Pons (tissue), 1 donor: ENCODE data around the gene SKP1.
"Not testable (repeated sequence)": the region's sequence is repeated elsewhere in the genome, so short reads cannot be mapped to it uniquely, and the experiment has no call there.

Experiments
- DNase-seq: peaks from one replicate; pipeline ENCODE4 v3.0.0-alpha.2; 2016; ENCODE audit warnings: low spot score

SKP1 gene

DNA sequence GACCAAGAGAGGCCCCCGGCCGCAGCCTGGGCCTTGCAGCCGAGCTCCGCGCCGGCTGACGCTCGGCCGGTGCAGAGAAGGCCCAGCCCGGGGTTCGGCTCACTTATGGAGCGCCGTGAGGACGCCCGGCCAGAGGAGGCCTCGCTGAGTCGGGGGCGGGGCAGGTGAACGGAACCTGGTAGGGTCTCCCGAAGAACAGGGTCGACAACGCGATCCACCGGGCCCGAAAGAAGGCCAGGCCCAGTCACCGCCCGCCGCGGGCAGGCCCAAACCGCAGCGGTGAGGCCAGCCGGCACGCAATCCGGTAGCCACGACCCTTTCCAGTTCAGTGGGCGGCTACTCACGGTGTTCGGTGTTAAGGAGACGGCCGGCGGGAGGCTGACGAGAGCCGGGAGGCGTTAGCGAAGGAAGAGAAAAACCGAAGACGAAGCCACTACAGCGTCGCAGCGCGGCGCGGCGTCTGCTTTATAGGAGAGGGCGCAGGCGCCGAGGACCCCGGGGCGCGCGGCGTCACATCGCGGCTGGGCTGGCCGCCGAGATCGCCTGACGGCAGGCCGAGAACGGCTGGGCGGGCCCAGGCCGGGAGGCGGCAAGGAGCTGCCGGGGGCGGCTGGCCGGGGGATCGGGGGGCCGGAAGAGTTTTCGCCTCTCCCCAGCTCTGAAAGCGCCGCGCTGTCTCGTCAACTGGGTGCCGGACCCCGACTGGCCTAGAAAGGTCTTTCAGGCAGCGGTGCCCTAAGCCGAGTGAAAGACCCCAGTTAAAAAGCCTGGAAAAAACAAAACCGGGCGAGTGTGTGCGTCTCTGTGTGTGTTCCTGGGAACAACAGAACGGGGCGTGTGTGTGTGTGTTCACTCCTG, at the start of gene SKP1:
TSS of gene SKP1 (minus strand) at position 440 of the 858 bp plus-strand sequence. CDS start 2,928 bp downstream, outside the sequence.
- peak; percentile 75 for DNase-seq

DNA sequence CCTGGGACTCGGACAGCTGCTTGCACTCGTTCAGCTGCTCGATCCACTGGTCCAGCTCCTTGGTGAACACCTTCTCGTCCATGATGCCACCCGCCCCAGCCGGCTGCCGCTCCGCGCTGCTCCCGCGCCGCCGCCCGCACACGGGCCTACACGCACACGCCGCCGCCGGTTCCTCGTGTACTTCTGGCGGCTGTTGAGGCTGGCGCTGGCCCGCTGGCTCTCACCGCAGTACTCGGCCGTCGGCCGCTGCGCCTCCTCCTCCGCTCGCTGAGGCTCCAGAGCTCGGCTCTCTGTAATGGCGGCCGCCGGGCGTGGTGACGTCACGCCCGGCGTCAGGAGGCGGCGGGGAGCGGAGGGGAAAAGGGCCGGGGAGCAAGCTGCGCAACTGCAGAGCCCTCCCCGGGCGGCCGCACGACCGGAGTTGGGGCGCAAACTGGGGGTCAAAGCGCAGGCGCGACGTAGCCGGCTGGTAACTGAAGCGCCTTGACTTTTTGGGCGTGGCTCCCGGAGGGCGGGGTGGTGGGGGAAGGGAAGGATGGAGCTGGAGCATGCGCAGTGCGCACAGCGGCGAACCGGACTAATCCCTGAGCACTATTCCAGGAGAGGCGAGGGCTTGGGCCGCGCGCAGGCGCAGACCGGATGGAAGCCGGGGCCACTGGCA, 49.2 kb upstream of the SKP1 start, which contains the start of gene PPP2CA:
TSS of gene PPP2CA (minus strand) at position 294 of the 661 bp plus-strand sequence. CDS start at position 82, 212 bp downstream.
- DNase-seq: peak; percentile 99

DNA sequence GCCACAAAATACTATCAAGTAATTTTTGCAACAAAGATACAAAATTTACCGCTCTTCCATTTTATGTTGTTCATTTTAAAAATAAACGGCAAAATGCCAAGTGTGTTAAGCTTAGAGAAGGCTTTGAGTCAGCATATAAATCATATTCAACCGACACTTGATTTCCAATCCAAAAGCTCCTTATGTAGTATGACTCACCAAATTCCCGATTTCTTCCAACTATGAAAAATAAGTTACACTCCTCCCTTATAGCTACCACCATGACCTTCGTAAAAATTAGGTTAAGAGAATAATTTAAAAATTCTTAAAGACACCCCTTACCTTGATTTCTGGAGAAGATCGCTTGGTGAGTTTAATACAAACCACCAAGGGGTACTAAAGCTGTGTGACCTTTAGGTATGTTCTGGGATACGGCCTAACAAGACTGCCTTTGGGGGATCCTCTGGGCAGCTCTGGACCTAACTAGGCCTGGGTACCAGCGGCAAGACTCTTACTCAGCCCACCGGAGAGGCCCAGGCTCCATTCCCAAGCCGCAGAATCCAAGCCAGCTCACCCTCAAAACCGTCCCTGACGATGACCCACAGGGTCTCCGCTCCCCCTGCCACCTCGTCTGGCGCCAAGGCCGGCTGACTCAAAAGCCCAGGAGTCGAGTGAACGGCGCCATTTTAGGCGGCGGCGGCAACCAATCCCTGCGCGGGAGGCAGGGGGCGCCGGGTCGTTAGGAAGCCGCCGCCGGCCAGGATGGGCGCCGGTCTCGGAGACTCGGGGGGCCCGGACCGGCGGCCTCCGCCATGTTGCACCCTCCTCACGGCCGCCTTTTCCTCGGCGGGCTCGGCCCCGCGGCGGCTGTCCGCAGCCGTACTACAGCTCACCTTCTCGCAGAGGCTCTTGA, 48.4 kb upstream of the SKP1 start:
- DNase-seq: peak; percentile 55

DNA sequence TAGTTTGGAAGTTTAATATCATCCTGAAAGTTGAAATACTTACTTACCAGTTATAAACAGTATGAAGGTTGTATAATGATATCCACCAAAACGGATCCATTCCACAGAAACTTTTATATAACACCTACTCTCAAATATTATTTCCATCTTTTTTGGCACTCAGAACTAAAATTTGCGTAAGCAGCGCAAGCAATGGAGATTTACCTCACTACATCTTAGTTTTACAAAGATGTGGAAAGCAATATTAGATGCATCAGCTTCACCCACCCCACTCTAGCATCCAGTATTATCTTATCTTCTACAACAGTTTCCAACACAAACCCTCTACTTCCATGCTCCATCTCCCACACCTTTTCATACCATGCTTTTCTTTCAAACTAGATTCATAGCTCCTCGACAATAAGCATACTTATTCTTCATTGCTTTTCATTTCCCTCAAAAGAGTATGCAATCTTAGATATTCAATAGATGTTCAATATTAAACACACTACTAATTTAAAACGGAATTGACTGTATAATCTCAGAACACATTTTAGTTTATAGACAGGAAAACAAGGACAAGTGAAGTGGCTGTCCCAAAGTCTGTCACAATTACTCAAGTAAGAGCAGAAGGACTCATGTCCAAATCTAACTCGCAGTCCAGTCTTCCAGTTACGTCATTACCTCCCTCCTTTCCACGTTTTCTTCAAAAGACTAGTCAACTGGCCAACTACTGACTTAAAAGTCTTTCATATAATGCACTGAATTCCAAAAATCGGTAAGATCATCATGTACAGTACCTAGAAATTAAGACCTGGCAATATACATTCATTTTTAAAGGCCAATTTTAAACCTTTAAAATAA, 46.9 kb upstream of the SKP1 start:
- DNase-seq: peak; percentile 37

DNA sequence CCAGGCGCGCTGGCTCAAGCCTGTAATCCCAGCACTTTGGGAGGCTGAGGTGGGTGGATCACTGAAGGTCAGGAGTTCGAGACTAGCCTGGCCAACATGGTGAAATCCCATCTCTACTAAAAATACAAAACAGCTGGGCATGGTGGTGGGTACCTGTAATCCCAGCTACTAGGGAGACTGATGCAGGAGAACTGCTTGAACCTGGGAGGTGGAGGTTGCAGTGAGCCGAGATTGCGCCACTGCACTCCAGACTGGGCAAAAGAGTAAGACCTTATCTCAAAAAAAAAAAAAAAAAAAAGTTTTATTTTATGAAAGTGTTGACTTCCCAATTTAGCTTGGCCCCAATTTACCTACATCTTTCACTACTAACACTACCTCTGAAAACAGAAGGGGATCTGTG, 44.9 kb upstream of the SKP1 start:
- DNase-seq: not testable (repeated sequence)

DNA sequence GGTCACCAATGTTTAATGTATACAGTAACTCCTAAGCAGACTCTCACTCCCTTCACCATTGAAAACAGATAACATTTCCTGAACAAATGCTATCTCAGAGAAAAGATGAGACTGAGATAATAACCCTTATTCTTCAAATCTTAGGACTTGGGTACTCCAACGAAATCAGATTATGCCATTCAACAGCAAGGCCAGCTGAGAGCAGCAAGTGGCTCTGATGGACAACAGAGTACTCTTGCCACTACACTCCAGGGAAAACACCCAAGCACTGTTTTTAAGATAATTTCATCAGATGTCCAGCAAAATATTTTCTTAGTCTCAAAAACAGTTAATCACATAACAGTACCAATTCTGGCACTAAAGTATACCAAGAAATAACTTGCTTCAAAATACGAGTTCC, 39.0 kb upstream of the SKP1 start:
- DNase-seq: no peak

DNA sequence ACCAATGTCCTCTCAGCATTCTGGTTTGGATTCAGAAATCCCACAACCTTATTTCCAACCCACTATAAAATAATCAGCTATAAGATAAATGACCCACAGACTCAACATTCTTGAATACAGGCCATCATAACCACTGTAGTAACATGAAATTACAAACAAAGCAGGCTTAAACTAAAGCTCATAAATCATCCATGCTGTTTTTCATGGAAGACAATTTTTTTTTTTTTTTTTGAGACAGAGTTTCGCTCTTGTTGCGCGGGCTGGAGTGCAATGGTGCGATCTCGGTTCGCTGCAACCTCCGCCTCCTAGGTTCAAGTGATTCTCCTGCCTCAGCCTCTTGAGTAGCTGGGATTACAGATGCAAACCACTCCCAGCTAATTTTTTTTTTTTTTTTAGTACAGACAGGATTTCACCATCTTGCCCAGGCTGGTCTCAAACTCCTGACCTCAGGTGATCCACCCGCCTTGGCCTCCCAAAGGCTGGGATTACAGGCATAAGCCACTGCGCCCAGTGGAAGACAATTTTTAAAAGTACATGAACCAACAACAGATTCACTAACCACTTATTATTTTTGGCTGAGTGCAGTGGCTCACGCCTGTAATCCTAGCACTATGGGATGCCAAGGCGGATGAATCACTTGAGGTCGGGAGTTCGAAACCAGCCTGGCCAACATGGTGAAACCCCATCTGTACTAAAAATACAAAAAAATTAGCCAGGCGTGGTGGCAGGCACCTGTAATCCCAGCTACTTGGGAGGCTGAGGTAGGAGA, 34.7 kb upstream of the SKP1 start:
- not testable (repeated sequence) for DNase-seq

DNA sequence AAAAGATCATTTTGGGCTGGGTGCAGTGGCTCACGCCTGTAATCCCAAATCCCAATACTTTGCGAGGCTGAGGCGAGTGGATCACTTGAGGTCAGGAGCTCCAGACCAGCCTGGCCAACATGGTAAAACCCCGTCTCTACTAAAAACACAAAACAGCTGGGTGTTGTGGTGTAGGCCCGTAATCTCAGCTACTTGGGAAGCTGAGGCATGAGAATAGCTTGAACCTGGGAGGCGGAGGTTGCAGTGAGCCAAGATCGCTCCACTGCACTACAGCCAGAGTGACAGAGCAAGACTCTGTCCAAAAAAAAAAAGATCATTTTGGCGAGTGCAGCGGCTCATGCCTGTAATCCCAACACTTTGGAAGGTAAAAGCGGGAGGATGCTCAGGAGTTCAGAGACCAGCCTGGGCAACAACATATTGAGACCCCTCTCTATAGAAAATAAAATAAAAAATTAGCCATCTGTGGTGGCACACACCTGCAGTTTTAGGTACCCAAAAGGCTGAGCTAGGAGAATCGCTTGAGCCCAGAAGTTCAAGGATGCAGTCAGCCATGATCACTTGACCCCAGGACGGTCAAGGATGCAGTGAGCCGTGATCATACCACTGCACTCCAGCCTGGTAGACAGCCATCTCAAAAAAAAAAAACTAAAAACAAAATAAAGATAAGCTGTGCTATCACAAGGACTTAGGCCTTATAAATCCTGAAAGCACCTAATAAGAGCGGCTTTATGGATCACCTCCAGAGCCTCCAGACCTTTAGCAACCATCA, 32.9 kb upstream of the SKP1 start:
- no peak for DNase-seq

DNA sequence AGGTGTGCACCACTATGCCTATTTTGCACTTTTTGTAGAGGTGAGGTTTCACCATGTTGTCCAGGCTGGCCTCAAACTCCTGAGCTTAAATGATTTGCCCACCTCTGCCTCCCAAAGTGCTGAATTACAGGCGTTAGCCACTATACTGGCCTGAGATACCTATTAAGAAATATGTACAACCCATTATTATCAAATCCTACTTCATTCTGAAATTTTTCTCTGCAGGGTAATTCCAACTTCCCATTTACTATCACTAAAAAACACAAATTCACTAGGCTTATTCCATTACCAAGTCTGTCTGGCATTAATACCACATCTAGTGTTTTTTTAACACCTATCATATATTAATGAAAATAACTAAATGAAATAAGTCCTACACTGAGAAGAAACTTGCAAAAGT, 30.9 kb upstream of the SKP1 start:
- DNase-seq: no peak

DNA sequence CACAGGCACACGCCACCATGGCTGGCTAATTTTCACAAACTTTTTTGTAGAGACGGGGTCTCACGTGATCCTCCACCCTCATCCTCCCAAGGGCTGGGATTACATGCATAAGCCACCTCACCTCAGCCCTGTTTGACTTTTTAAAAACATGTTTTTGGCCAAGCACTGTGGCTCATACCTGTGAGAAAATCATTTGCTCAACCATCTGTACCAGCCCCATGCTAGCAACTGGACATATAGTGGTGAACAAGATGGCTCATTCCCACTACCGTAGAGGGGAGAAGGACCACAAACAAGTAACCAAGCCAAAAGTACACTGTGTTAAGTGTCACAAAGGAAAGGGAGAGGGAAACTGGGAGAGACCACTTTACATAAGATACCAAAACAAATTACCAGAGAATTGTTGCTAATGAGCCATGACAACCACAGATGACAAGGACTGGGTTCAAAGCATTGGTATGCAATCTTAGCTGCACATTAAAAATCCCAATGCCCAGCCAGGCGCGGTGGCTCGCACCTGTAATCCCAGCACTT, 29.9 kb upstream of the SKP1 start:
- DNase-seq: no peak

DNA sequence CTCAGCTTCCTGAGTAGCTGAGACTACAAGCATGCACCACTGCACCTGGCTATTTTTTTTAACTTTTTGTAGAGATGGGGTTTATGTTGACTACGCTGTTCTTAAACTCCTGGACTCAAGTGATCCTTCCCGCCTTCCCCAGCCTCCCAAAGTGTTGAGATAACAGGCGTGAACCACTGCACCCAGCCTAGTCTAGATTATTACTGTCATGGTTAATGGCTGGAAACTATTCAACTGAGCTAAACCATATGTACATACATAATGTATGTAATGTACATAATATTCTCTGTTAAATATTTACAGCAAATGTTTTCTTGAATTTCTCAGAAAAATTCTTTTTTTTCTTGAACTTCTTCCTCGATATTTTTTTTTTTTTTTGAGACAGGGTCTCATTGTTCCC, 27.8 kb upstream of the SKP1 start:
- DNase-seq: no peak

DNA sequence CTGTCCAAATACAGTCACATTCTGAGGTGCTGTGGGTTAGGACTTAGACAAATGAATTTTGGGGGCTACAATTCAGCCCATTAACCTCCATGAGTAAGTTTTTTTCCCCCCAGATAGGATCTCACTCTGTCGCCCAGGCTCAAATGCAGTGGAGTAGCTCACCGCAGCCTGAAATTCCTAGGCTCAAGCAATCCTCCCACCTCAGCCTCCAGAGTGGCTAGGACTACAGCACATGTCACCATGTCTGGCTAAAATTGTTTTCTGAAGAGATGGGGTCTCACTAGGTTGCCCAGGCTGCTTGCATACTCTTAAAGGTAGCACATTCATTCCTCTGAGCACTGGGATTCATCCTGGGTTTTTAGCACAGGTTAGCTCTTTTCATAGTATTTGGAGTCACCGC, 26.9 kb upstream of the SKP1 start:
- no peak for DNase-seq

DNA sequence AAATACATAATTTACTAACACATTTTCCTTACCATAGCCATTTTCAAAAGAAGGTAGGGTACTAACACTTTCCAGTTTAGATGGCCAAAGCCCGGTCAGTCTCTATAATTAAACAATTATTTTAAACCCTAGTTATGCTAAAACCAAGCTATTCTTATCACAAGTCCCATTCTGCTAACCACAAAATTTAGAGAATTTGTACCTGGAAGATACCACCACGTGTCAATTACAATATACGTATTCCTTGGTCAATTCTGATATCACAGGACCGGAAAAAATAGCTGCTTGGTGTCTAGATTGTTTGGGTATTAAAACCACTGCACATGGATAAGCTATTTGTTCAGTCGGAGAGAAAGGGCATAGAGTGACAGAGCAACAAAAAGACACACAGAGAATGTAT, 18.9 kb upstream of the SKP1 start:
- DNase-seq: no peak

DNA sequence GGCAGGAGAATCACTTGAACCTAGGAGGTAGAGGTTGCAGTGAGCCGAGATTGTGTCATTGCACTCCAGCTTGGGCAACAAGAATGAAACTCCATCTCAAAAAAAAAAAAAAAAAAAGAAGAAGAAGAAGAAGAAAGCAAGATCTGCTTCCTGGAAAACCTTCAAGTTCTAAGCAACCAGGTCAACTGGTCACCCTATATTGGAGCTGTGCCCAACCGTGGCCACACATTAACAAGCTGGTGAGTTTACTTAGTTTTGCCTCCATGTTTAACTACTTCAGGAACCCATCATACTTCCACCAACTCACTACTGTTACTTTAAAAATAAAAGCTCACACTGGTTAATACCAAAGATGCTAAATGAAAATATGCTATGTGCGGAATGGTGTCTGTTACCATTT, 12.3 kb upstream of the SKP1 start:
- DNase-seq: no peak

DNA sequence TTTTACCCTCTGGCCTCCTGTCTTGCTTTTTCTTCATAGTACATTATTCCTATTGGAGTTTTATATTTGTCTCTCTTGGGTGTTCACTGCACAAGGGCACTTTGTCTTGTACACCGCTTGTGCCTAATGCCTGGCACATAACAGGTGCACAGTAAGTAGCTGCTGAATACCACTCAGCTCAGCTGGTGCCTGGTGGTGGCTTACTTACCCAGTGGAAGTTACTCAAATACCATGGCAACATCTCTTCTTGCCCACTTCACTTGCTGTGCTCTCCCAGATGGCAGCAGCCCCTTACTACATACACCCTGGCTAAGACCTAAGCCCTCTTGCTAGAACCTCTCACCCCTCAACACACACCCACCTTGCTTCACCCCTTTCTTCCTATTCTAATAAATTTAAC, 11.3 kb upstream of the SKP1 start:
- DNase-seq: no peak

DNA sequence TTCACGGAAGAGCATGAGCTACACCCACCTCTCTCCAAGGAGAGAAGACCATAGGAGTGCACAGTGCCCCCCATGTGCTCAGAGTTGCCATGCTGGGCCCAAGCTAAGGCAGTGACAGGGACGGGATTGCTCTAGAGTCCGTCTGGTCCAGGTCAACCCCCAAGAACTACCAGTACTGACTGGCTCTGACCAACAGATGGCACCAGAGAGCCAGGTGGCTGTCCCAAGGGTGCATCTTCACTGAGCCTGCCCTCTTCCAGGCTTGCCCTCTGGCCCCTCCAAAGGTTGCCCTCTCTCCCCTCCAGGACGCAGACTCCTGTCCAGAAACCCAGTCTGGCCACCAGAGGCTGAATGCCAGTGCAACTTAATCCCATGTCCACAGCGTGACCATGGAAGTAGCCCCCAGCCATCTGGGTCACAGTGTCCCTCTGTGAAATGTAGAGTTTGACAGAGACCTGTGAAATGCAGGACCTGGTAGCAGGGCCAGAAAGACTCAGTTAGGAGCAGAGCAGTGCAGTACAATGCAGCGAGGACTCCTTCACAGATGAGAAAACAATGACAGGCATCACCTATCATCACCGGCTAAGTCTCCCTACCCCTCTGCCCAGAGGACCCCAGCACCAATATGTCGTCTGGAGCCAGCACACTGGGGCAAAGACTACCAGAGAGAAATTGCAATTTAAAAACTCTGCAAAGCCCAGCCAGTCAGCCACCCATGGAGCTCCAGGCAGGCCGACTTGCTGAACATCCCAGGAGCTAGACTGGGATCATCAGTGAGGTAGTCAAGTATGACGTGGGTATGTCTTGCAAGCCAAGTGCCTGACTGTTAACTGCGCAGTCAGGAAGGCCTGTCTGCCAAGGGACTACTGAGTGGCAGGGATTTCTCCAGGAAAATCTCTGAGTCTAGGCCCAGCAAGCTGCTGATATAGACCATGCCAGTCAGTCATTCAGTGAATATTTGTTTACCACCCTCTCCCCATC, 7.7 kb upstream of the SKP1 start:
- peak; percentile 69 for DNase-seq

DNA sequence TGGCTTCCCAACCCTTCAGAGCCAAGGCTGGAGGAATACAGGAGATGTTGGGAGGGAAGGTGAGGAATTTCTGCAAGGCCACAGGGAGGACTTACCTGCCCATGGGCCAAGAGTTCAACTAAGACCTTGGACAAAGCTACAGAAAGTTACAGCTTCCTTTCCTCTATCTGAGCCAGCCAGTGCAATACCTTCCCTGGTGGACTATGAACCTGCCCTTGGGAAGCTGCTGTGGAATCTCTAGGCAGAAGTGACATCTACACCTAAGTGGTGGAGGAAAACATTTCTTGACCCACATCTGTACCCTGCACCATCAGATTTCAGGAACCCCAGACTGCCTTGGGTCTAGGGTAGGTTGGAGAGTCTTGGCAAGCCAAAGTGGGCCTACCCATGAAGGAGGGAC, 6.7 kb upstream of the SKP1 start:
- no peak for DNase-seq

DNA sequence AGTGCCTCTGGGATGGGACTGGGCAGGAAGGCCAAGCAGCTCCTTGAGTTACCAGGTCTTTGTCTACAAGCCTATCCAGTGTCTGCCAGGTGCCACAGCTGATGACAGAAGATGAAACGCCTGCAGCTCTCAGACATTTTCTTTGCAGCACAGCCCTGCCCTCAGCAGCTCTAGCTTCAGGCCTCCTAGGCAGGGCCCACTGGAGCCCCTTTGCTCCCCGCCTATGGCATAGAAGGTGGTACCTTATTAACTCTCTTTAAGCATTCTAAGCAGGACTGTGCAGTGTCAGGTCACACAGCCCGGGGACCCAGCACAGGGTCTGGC, 1.3 kb upstream of the SKP1 start:
- DNase-seq: no peak
